ENCODE results near the gene CLNK. TPM values are rescaled to one million over a fixed set of nuclear protein-coding genes. Genes with fewer than 3 reads are reported as not detected.

The CLNK gene
- total and polyA plus RNA-seq, 7 donors: 0.44 TPM; not detected in 6

GRCh38 chr4:10613926-10614478 lies 70.6 kb downstream of the CLNK start:
- Histone ChIP-seq H3K36me3 (no peaks in the 10 kb centered on the region), H3K4me3 (no peak overlapping the region), H3K27ac (no peak overlapping the region), H3K4me1 (no peaks in the 10 kb centered on the region), H3K27me3 (no peaks in the 10 kb centered on the region), H3K9me3 (no peaks in the 10 kb centered on the region)
- 73 to 88% methylated on average over 5 of the region's 5 CpGs for WGBS, 2 donors
- TF ChIP-seq POLR2A (IDR thresholded peaks at IDR 0.05) (no peak), POLR2AphosphoS5 (IDR thresholded peaks at IDR 0.05) (no peak), CTCF (IDR thresholded peaks at IDR 0.05) (no peak), EP300 (IDR thresholded peaks at IDR 0.05) (no peak)
- DNase-seq: no peak
- intact Hi-C loops (cut with DNase I): no loop called here

GRCh38 chr4:10612476-10612875 lies 72.1 kb downstream of the CLNK start:
- intact Hi-C loops (cut with DNase I): no loop called here
- no peak for TF ChIP-seq POLR2A (IDR thresholded peaks at IDR 0.05)
- Histone ChIP-seq H3K9me3 (no peaks in the 10 kb centered on the region), H3K4me1 (no peaks in the 10 kb centered on the region), H3K4me3 (no peak overlapping the region), H3K27me3 (no peaks in the 10 kb centered on the region), H3K36me3 (no peaks in the 10 kb centered on the region), H3K27ac (no peak overlapping the region)
- DNase-seq: no peak
- 88 to 93% methylated on average over 2 of the region's 2 CpGs for WGBS, 2 donors

- Histone ChIP-seq H3K4me3 (no peak overlapping the region), H3K36me3 (no peaks in the 10 kb centered on the region), H3K4me1 (no peaks in the 10 kb centered on the region), H3K9me3 (no peaks in the 10 kb centered on the region), H3K27ac (no peak overlapping the region), H3K27me3 (no peaks in the 10 kb centered on the region)
- DNase-seq: no peak
- TF ChIP-seq CTCF (IDR thresholded peaks at IDR 0.05): no peak
- intact Hi-C loops (cut with DNase I): no loop called here
- 59 to 83% methylated on average over 3 of the region's 3 CpGs for WGBS, 2 donors
These were observed 72.9 kb downstream of the CLNK start for GRCh38 chr4:10611673-10612072.

GRCh38 chr4:10608501-10609219 lies 75.9 kb downstream of the CLNK start:
- H3K9me3 ChIP-seq: no peaks in the 10 kb centered on the region
- intact Hi-C loops (cut with DNase I): no loop called here
- no peaks in the 10 kb centered on the region for H3K36me3 ChIP-seq
- 87 to 90% methylated on average over 10 of the region's 10 CpGs for whole genome bisulfite sequencing, 2 donors
- no peaks in the 10 kb centered on the region for H3K27me3 ChIP-seq
- no peak overlapping the region for H3K27ac ChIP-seq
- no peak for DNase-seq
- no peak overlapping the region for H3K4me3 ChIP-seq
- H3K4me1 ChIP-seq: no peaks in the 10 kb centered on the region
- no peak for TF ChIP-seq POLR2AphosphoS5 (IDR thresholded peaks at IDR 0.05)
- no peak for TF ChIP-seq POLR2A (IDR thresholded peaks at IDR 0.05)
- no peak for TF ChIP-seq EP300 (IDR thresholded peaks at IDR 0.05)
- no peak for TF ChIP-seq CTCF (IDR thresholded peaks at IDR 0.05)

GRCh38 chr4:10607206-10607605 lies 77.4 kb downstream of the CLNK start:
- WGBS, 2 donors: 86 to 87% methylated on average over 3 of the region's 3 CpGs
- no peak overlapping the region for H3K27ac ChIP-seq
- no peaks in the 10 kb centered on the region for H3K36me3 ChIP-seq
- H3K4me3 ChIP-seq: no peak overlapping the region
- H3K9me3 ChIP-seq: no peaks in the 10 kb centered on the region
- H3K4me1 ChIP-seq: no peaks in the 10 kb centered on the region
- DNase-seq: no peak
- intact Hi-C loops (cut with DNase I): no loop called here
- no peaks in the 10 kb centered on the region for H3K27me3 ChIP-seq
- no peak for TF ChIP-seq POLR2AphosphoS5 (IDR thresholded peaks at IDR 0.05)
- no peak for TF ChIP-seq CTCF (IDR thresholded peaks at IDR 0.05)
- no peak for TF ChIP-seq EP300 (IDR thresholded peaks at IDR 0.05)
